GM12878 (cell line): ENCODE measurements around the gene SCMH1. TPM values are rescaled to one million over a fixed set of nuclear protein-coding genes. Genes with fewer than 3 reads are reported as not detected.
A peak's percentile ranks its signal among the peaks of the same experiment; 100 is the strongest.

ENCODE experiments used
- CBX3 ChIP-seq: fragments of 200-600 bp; sonication (generic); IDR thresholded peaks from 2 replicates; pipeline ENCODE4 v1.6.1; 2016; ENCODE audit warnings: low read depth, borderline replicate concordance
- CTCF ChIP-seq, 3 experiments: IDR thresholded peaks in 2 of 3; conservative IDR thresholded peaks in 1 of 3; 2 replicates each; pipeline ENCODE4 v1.5.1; 2011; ENCODE audit warnings: low read depth in 3 of 3, low read length in 3 of 3, mild to moderate bottlenecking in 3 of 3, control low read depth in 2 of 3, moderate library complexity in 2 of 3, inconsistent platforms in 1 of 3, mixed read lengths in 1 of 3; ENCODE audit not compliant: control insufficient read depth in 2 of 3, insufficient read depth in 1 of 3; ENCODE audit errors: extremely low read depth in 1 of 3
- DPF2 ChIP-seq: fragments of 450-650 bp; IDR thresholded peaks from 2 replicates; pipeline ENCODE4 v1.6.1; 2017; ENCODE audit warnings: mild to moderate bottlenecking
- HDGF ChIP-seq: fragments of 450-650 bp; IDR thresholded peaks from 2 replicates; pipeline ENCODE4 v1.6.1; 2016; ENCODE audit warnings: antibody characterized with exemption
- IKZF1 ChIP-seq: fragments of 450-650 bp; conservative IDR thresholded peaks from 2 replicates; pipeline ENCODE4 v1.6.1; 2017; ENCODE audit warnings: antibody characterized with exemption, mild to moderate bottlenecking
- JUNB ChIP-seq: IDR thresholded peaks from 2 replicates; pipeline ENCODE4 v1.6.1; 2016; ENCODE audit warnings: antibody characterized with exemption, mild to moderate bottlenecking
- KLF5 ChIP-seq: fragments of 450-650 bp; IDR thresholded peaks from 2 replicates; pipeline ENCODE4 v1.6.1; 2014; ENCODE audit warnings: mild to moderate bottlenecking; ENCODE audit not compliant: partially characterized antibody
- MLLT1 ChIP-seq: fragments of 450-650 bp; IDR thresholded peaks from 2 replicates; pipeline ENCODE4 v1.6.1; 2016; ENCODE audit warnings: mild to moderate bottlenecking
- NRF1 ChIP-seq: conservative IDR thresholded peaks from 2 replicates; pipeline ENCODE4 v1.6.1; 2011; ENCODE audit warnings: mild to moderate bottlenecking, low read depth, low read length, improper control_type of control experiment
- POLR2A ChIP-seq: IDR thresholded peaks from 2 replicates; pipeline ENCODE4 v1.6.1; 2011; ENCODE audit warnings: low read depth, mild to moderate bottlenecking, low read length
- RUNX3 ChIP-seq: IDR thresholded peaks from 2 replicates; pipeline ENCODE4 v1.6.1; 2012; ENCODE audit warnings: low read length, inconsistent platforms
- STAT1 ChIP-seq: fragments of 450-650 bp; conservative IDR thresholded peaks from 2 replicates; pipeline ENCODE4 v1.6.1; 2014; ENCODE audit warnings: antibody characterized with exemption, mild to moderate bottlenecking
- STAT3 ChIP-seq: IDR thresholded peaks from 2 replicates; pipeline ENCODE4 v1.6.1; 2011; ENCODE audit warnings: low read depth, low read length, improper control_type of control experiment
- USF1 ChIP-seq: IDR thresholded peaks from 2 replicates; pipeline ENCODE4 v1.6.1; 2011; ENCODE audit warnings: borderline replicate concordance, low read depth, mild to moderate bottlenecking, moderate library complexity, mixed read lengths, low read length; ENCODE audit not compliant: insufficient read depth; ENCODE audit errors: extremely low read length
- polyA plus RNA-seq, 11 experiments: library from polyadenylated mRNA; depleted of rRNA in 4 of 11; unstranded in 6 of 11; stranded (reverse) in 5 of 11; fragments of >200 nt; fragmentation: Nextera tagmentation in 4 of 11; fragmentation: Illumina TruSeq in 1 of 11; extraction: Ambion mirVana in 4 of 11; extraction: Trizol in 1 of 11; gene quantifications; 1 replicate in 1 of 11; 2 replicates in 10 of 11; pipeline versions ENCODE4 v1.2.1 to v1.2.3, GENCODE V29; 2011 to 2016; ENCODE audit warnings: inconsistent platforms in 2 of 11, missing spikeins in 2 of 11, low read depth in 1 of 11
- total RNA-seq, 4 experiments: library from RNA; depleted of rRNA in 3 of 4; stranded (reverse); fragments of >200 nt in 3 of 4; fragmentation: Illumina TruSeq in 1 of 4; extraction: Trizol in 1 of 4; gene quantifications; 2 replicates each; pipeline versions ENCODE4 v1.2.1 to v1.2.3, GENCODE V29; 2013 to 2021

Gene SCMH1
- total and polyA plus RNA-seq, 10 of the 15 experiments (the other 5 are each of a cell fraction or from before 2014, with no cell fraction given) = 7.5 to 44.1 (median 27.8) TPM

DNA sequence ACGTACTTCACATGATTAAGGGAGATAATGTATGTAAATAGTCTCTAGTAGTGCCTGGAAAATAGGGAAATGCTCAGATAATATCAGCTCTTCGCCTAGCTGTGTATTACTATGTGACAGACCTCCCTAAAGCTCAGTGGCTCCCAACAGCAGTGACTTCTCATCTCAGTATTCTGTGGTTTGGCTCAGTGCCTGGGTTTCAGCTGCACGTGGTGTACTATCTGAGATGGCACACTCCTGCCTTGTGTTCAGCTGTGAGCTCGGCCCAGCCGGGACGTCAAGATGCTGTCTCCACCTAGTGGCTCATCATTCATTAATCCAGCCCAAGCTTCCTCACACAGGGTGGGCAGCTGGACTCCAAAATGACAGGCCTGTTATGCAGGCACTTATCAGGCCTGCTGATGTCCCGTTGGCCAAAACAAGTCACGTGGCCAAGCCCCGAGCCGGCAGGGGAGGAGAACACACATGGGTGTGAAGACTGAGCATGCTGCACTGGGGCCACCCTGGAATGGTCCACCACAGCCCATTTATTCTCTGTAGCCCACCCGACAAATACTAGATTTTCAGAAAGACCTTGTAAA lies 238.4 kb downstream of the SCMH1 start (continued):
- TF ChIP-seq STAT3 = no peak
- no peak for TF ChIP-seq MLLT1
- TF ChIP-seq HDGF = peak; percentile 26; the same call in 1 of the 2 replicates
- TF ChIP-seq STAT1 = 0 out of 2 replicates have a peak, but pooled peaks have one; percentile 25
- TF ChIP-seq IKZF1 = peak; percentile 31; the same call in 1 of the 2 replicates
- peak; percentile 98 for TF ChIP-seq RUNX3
- TF ChIP-seq JUNB = peak; percentile 70
- TF ChIP-seq CBX3 = no peak
- peak; percentile 66 to 77 (median 74); a peak in 5 of 6 replicates for TF ChIP-seq CTCF (IDR thresholded peaks at IDR 0.05 in 2 of 3, conservative IDR thresholded peaks at IDR 0.05 in 1 of 3; ENCODE audit: control insufficient read depth in 2 of 3, extremely low read depth in 1 of 3, insufficient read depth in 1 of 3, low read depth in 3 of 3, low read length in 3 of 3)
- no peak for TF ChIP-seq NRF1
- TF ChIP-seq USF1 = peak; percentile 86
- peak; percentile 31 for TF ChIP-seq KLF5
- TF ChIP-seq DPF2 = peak; percentile 80
- TF ChIP-seq POLR2A = peak; percentile 15; the same call in 1 of the 2 replicates
- TF ChIP-seq, all 136 proteins: peak for 47
